Measurements from ENCODE around the gene KLHL41.
"Not testable (repeated sequence)": the region's sequence is repeated elsewhere in the genome, so short reads cannot be mapped to it uniquely, and the experiment has no call there.

The KLHL41 gene

GRCh38 chr2:169510496-169510895 is 994 bp downstream of the KLHL41 start:
- no peak for DNase-seq

- no peak for DNase-seq
Observed at GRCh38 chr2:169511818-169512217, 2.3 kb downstream of the KLHL41 start.

DNA sequence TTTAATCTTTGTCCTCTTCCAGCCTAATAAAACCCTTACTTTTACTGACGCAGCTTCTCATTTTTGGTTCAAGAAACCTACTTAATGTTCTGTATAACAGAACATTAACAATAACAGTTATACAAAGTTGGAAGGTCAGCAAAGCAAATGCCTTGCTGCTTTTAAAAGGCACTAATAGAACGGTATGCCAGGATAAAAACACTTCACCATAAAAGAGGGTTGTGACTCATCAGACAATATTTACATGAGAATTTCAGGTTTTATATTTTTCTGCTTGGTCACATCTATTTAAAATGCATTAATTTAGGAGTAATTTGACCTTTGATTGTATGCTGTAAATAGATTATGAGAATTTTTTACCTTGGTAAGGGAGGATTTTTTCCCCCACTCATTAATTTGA is 3.0 kb downstream of the KLHL41 start:
- DNase-seq = no peak

DNA sequence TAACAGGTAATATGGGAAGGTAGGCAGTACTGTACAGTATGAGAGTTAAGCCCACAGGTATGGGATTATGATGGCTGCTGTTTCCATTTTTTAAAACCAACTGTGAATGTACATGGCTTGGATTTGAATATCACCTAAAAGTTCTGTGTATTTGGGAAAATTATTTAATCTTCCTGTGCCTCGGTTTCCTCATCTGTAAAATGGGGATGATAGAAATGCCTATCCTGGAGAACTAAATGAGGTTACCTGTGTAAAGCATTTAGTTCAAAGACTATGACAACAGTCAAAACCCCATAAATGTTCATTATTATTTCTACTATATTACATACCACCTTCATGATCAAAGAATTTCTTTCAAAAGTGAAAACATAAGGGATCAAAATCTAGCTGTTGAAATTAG is 3.6 kb downstream of the KLHL41 start:
- no peak for DNase-seq

GRCh38 chr2:169513926-169514325 is 4.4 kb downstream of the KLHL41 start:
- DNase-seq = no peak

- DNase-seq = not testable (repeated sequence)
Observed at GRCh38 chr2:169514758-169515157, 5.3 kb downstream of the KLHL41 start.

DNA sequence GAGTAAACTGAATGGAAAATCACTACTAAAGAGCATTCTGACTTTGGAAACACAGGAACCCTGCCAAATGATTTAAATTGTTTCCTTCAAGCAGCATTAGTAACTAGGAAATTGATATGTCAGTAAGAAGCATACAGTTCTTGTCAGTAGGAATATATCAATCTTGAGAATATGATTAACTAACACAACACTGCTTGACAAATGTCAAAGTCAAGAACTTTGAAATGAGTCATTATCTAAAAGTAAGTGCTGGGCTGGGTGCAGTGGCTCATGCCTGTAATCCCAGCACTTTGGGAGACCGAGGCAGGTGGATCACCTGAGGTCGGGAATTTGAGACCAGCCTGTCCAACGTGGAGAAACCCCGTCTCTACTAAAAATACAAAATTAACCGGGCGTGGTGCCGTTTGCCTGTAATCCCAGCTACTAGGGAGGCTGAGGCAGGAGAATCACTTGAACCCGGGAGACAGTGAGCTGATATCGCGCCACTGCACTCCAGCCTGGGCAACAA is 7.0 kb downstream of the KLHL41 start:
- not testable (repeated sequence) for DNase-seq

GRCh38 chr2:169520896-169521295 is 11.4 kb downstream of the KLHL41 start:
- DNase-seq = no peak

GRCh38 chr2:169523681-169524080 is 14.2 kb downstream of the KLHL41 start:
- DNase-seq = no peak

- no peak for DNase-seq
Observed at GRCh38 chr2:169525434-169525833, 15.9 kb downstream of the KLHL41 start.

GRCh38 chr2:169526451-169526850 is 16.9 kb downstream of the KLHL41 start:
- no peak for DNase-seq

GRCh38 chr2:169528271-169528701 is 18.8 kb downstream of the KLHL41 start:
- peak; percentile 54 for DNase-seq

DNA sequence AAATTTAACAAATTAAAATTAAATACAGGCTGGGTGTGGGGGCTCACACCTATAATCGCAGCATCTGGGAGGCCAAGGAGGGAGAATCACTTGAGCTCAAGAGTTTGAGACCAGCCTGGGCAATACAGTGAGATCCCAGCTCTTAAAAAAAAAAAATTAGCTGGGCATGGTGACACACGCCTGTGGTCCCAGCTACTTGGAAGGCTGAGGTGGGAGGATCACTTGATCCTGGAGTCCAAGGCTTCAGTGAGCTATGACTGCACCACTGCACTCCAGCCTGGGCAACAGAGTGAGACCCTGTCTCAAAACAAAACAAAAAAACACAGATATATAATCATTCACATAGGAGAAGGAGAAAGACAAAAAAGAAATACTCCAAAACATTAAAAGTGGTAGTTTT is 30.0 kb downstream of the KLHL41 start:
- DNase-seq = not testable (repeated sequence)

DNA sequence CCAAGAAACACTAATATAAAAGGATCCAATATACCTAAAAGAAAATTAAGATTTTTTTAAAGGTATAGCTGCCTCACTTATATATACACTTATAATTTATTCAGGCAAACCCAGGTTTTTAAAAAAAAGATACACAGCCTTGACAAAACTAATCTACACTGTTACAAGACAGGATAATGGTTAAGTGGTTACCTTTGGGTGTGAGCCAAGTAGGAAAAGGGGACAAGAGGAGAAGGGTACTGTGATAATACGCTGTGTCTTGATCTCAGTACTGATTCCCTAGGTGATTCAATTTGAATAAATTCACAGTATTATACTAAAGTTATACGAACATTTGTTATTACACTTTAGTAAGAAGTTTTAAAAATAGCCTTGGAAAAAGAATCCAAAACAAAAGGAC is 30.6 kb downstream of the KLHL41 start:
- DNase-seq = no peak

DNA sequence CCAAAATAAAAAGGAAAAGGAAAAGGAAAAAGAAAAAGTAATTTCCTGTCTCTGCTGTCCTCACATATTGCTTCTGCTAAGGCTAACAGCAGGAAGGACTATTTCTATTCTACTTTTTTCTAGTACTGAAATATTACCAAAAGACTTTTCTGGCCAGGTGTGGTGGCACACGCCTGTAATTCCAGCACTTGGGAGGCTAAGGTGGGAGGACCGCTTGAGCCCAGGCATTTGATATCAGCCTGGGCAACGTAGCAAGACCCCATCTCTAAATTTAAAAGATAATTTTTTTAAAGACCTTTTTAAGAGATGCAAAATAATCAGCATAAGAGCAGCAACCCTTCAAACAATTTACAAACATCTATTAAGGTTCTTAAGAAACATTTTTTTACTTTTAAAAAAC is 32.9 kb downstream of the KLHL41 start:
- DNase-seq = no peak

- DNase-seq = no peak
Observed at GRCh38 chr2:169546756-169547155, 37.3 kb downstream of the KLHL41 start.

- no peak for DNase-seq
Observed at GRCh38 chr2:169561364-169561763, 51.9 kb downstream of the KLHL41 start.

- DNase-seq = not testable (repeated sequence)
Observed at GRCh38 chr2:169562084-169562483, 52.6 kb downstream of the KLHL41 start.

GRCh38 chr2:169562519-169562918 is 53.0 kb downstream of the KLHL41 start:
- DNase-seq = no peak

DNA sequence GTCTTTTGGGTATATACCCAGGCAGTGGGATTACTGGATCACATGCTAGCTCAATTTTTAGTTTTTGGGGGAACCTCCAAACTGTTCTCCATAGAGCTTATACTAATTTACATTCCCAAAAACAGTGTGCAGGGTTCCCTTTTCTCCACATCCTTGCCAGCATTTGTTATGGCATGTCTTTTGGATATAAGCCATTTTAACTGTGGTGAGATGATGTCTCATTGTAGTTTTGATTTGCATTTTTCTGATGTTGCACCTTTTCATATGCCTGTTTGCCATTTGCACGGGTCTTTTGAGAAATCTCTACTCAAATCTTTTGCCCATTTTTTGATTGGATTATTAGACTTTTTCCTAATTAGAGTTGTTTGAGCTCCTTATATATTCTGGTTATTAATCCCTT is 56.2 kb downstream of the KLHL41 start:
- DNase-seq = no peak

GRCh38 chr2:169569948-169570347 is 60.4 kb downstream of the KLHL41 start:
- no peak for DNase-seq

DNA sequence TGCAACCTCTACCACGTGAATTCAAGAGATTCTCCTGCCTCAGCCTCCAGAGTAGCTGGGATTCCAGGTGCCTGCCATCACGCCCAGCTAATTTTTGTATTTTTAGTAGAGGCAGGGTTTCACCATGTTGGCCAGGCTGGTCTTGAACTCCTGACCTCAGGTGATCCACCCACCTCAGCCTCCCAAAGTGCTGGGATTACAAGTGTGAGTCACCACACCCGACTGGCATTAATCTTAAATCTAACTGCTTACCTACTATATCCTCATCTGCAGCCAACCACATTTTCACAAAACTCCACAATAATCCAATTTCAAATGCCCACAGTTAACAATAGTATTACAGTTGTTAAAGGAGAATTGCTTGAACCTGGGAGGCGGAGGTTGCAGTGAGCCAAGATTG is 61.2 kb downstream of the KLHL41 start:
- DNase-seq = not testable (repeated sequence)

- DNase-seq = no peak
Observed at GRCh38 chr2:169571571-169571970, 62.1 kb downstream of the KLHL41 start.

- no peak for DNase-seq
Observed at GRCh38 chr2:169572189-169572588, 62.7 kb downstream of the KLHL41 start.

GRCh38 chr2:169572821-169573159 is 63.3 kb downstream of the KLHL41 start:
- DNase-seq = no peak
